ENCODE results near the gene BABAM2.

The BABAM2 gene

GRCh38 chr2:27885661-27886060, 4.9 kb upstream of the BABAM2 start:
- DNase-seq (ENCODE audit: low read depth in 2 of 2): peak; percentile 29 to 55
- TF ChIP-seq, protein P1, sequence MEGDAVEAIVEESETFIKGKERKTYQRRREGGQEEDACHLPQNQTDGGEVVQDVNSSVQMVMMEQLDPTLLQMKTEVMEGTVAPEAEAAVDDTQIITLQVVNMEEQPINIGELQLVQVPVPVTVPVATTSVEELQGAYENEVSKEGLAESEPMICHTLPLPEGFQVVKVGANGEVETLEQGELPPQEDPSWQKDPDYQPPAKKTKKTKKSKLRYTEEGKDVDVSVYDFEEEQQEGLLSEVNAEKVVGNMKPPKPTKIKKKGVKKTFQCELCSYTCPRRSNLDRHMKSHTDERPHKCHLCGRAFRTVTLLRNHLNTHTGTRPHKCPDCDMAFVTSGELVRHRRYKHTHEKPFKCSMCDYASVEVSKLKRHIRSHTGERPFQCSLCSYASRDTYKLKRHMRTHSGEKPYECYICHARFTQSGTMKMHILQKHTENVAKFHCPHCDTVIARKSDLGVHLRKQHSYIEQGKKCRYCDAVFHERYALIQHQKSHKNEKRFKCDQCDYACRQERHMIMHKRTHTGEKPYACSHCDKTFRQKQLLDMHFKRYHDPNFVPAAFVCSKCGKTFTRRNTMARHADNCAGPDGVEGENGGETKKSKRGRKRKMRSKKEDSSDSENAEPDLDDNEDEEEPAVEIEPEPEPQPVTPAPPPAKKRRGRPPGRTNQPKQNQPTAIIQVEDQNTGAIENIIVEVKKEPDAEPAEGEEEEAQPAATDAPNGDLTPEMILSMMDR (IDR thresholded peaks at IDR 0.05; ENCODE audit: low read depth, low read length): no peak
- H3K4me3 ChIP-seq (replicated peaks in 1 of 2; ENCODE audit: low read depth in 2 of 2, low read length in 2 of 2): no peak overlapping the region

- DNase-seq (ENCODE audit: low read depth in 2 of 2): no peak
- TF ChIP-seq, protein P1 (IDR thresholded peaks at IDR 0.05; ENCODE audit: low read depth, low read length): no peak
- H3K4me3 ChIP-seq (replicated peaks in 1 of 2; ENCODE audit: low read depth in 2 of 2, low read length in 2 of 2): no peak overlapping the region
Observed at GRCh38 chr2:27886322-27886721, 4.2 kb upstream of the BABAM2 start.

GRCh38 chr2:27887111-27887510, 3.4 kb upstream of the BABAM2 start:
- H3K4me3 ChIP-seq (replicated peaks in 1 of 2; ENCODE audit: low read depth in 2 of 2, low read length in 2 of 2): no peak overlapping the region
- TF ChIP-seq, protein P1 (IDR thresholded peaks at IDR 0.05; ENCODE audit: low read depth, low read length): no peak
- DNase-seq (ENCODE audit: low read depth in 2 of 2): no peak

DNA sequence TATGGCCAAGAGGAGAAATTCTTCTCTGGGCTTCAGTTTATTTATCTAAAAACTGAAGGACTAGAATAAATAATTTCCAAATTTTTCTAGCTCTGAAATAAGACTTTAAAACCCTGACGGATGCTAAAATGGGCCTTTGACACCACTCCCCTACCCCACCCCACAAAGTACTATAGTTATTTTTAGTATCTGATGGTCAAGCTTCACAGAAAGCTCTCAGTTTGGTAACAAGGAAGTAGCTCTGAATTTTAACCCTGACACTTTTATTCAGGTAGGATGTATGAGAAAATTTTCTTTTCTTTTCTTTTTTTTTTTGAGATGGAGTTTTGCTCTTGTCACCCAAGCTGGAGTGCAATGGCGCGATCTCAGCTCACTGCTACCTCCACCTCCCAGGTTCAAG, 2.7 kb upstream of the BABAM2 start:
- TF ChIP-seq, protein P1 (IDR thresholded peaks at IDR 0.05; ENCODE audit: low read depth, low read length): no peak
- no peak overlapping the region for H3K4me3 ChIP-seq (replicated peaks in 1 of 2; ENCODE audit: low read depth in 2 of 2, low read length in 2 of 2)
- no peak for DNase-seq (ENCODE audit: low read depth in 2 of 2)

DNA sequence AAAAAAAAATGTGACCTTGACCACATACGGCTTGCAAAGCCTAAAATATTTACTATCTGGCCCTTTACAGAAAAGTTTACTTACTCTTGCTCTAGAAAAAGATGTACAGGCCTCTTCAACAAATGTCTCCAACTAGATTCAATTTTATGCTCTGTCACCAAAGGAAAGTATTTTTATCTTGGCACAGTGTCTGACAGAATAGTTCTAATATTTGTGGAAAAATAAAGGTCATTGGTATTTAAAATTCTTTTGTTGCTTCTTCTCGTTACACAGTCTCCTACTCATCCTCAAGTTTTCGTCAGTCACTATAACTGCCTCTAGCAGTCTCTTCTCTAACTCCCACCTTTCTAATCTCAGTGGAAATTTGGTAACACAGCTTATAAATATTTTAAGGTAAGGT, 1.7 kb upstream of the BABAM2 start:
- TF ChIP-seq, protein P1 (IDR thresholded peaks at IDR 0.05; ENCODE audit: low read depth, low read length): no peak
- DNase-seq (ENCODE audit: low read depth in 2 of 2): peak; percentile 35 to 47
- no peak overlapping the region for H3K4me3 ChIP-seq (replicated peaks in 1 of 2; ENCODE audit: low read depth in 2 of 2, low read length in 2 of 2)

DNA sequence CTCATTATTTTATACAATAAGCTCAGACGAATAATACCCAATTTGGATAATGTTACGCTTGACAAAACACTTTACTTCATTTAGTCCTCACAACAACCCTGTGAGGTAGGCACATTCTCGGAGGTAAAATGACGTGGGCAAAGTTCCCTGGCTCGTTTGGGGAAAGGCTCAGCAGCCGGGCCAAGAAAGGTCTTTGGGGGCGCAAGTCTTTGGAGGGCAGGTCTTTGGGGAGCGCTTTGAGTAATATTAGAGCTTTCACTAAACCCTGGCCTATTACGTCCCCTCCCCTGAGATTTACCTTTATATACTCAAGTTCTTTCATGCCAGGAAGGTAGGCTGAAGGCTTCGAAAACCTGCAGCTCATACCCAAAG, 769 bp upstream of the BABAM2 start:
- DNase-seq (ENCODE audit: low read depth in 2 of 2): peak in 1 of 2 donors; percentile 32
- peak overlapping the region; percentile 74 to 84 for H3K4me3 ChIP-seq (replicated peaks in 1 of 2; ENCODE audit: low read depth in 2 of 2, low read length in 2 of 2)
- TF ChIP-seq, protein P1 (IDR thresholded peaks at IDR 0.05; ENCODE audit: low read depth, low read length): no peak

GRCh38 chr2:27890924-27891672, 569 bp downstream of the BABAM2 start:
- peak overlapping the region; percentile 79 to 84 for H3K4me3 ChIP-seq (replicated peaks in 1 of 2; ENCODE audit: low read depth in 2 of 2, low read length in 2 of 2)
- TF ChIP-seq, protein P1 (IDR thresholded peaks at IDR 0.05; ENCODE audit: low read depth, low read length): no peak
- peak; percentile 86 to 95 for DNase-seq (ENCODE audit: low read depth in 2 of 2)

All from cardiac fibroblast (primary cell).